GM12878 (cell line): ENCODE measurements around the gene MLXIP. TPM values are rescaled to one million over a fixed set of nuclear protein-coding genes. Genes with fewer than 3 reads are reported as not detected.

Experiments
- CBX5 ChIP-seq: sonication (generic); IDR thresholded peaks from 2 replicates; pipeline ENCODE4 v1.6.1; 2016; ENCODE audit warnings: low read depth, moderate library complexity, mild to moderate bottlenecking, inconsistent platforms
- CHD1 ChIP-seq: IDR thresholded peaks from 2 replicates; pipeline ENCODE4 v1.6.1; 2012; ENCODE audit warnings: low read depth, low read length, improper control_type of control experiment
- IRF4 ChIP-seq: IDR thresholded peaks from 2 replicates; pipeline ENCODE4 v1.6.1; 2011; ENCODE audit warnings: low read depth, low read length
- IRF5 ChIP-seq: fragments of 450-650 bp; IDR thresholded peaks from 2 replicates; pipeline ENCODE4 v1.6.1; 2017; ENCODE audit warnings: borderline replicate concordance
- NBN ChIP-seq: fragments of 450-650 bp; IDR thresholded peaks from 2 replicates; pipeline ENCODE4 v1.6.1; 2016
- NR2F1 ChIP-seq: fragments of 450-650 bp; conservative IDR thresholded peaks from 2 replicates; pipeline ENCODE4 v1.6.1; 2017; ENCODE audit warnings: mild to moderate bottlenecking
- PAX8 ChIP-seq: fragments of 450-650 bp; IDR thresholded peaks from 2 replicates; pipeline ENCODE4 v1.6.1; 2017; ENCODE audit warnings: mild to moderate bottlenecking, moderate library complexity
- PKNOX1 ChIP-seq: fragments of 450-650 bp; IDR thresholded peaks from 2 replicates; pipeline ENCODE4 v1.6.1; 2016; ENCODE audit warnings: mild to moderate bottlenecking
- TCF12 ChIP-seq: IDR thresholded peaks from 2 replicates; pipeline ENCODE4 v1.6.1; 2011; ENCODE audit warnings: low read depth, mild to moderate bottlenecking, low read length
- ZBED1 ChIP-seq: IDR thresholded peaks from 2 replicates; pipeline ENCODE4 v1.6.1; 2016; ENCODE audit warnings: borderline replicate concordance
- ZNF384 ChIP-seq: IDR thresholded peaks from 2 replicates; pipeline ENCODE4 v1.6.1; 2012; ENCODE audit warnings: low read depth, mild to moderate bottlenecking, low read length, improper control_type of control experiment, borderline replicate concordance
- polyA plus RNA-seq, 11 experiments: library from polyadenylated mRNA; depleted of rRNA in 4 of 11; unstranded in 6 of 11; stranded (reverse) in 5 of 11; fragments of >200 nt; fragmentation: Nextera tagmentation in 4 of 11; fragmentation: Illumina TruSeq in 1 of 11; extraction: Ambion mirVana in 4 of 11; extraction: Trizol in 1 of 11; gene quantifications; 1 replicate in 1 of 11; 2 replicates in 10 of 11; pipeline versions ENCODE4 v1.2.1 to v1.2.3, GENCODE V29; 2011 to 2016; ENCODE audit warnings: inconsistent platforms in 2 of 11, missing spikeins in 2 of 11, low read depth in 1 of 11
- total RNA-seq, 4 experiments: library from RNA; depleted of rRNA in 3 of 4; stranded (reverse); fragments of >200 nt in 3 of 4; fragmentation: Illumina TruSeq in 1 of 4; extraction: Trizol in 1 of 4; gene quantifications; 2 replicates each; pipeline versions ENCODE4 v1.2.1 to v1.2.3, GENCODE V29; 2013 to 2021

MLXIP gene
- total and polyA plus RNA-seq, 10 of the 15 experiments (the other 5 are each of a cell fraction or from before 2014, with no cell fraction given): 1.1 to 23.7 (median 7.0) TPM

- TF ChIP-seq IRF5 (no peak), ZNF384 (peak; percentile 74), CHD1 (no peak), NR2F1 (peak; percentile 36; the same call in 1 of the 2 replicates), IRF4 (peak; percentile 59; the same call in 1 of the 2 replicates), TCF12 (peak; percentile 13), CBX5 (0 out of 2 replicates have a peak, but pooled peaks have one; percentile 66), NBN (peak; percentile 43; the same call in 1 of the 2 replicates), PKNOX1 (no peak), PAX8 (no peak), ZBED1 (peak; percentile 43; the same call in 1 of the 2 replicates)
Observed at GRCh38 chr12:122166422-122167349, 88.1 kb downstream of the MLXIP start (continued).
